Liver (tissue), 9 donors: Measurements from ENCODE around the gene GDF9. TPM values are rescaled to one million over a fixed set of nuclear protein-coding genes. Genes with fewer than 3 reads are reported as not detected.
A peak's percentile ranks its signal among the peaks of the same experiment; 100 is the strongest.

Experiments
- DNase-seq: peaks from one replicate; pipeline ENCODE4 v3.0.0-alpha.2; 2017; ENCODE audit warnings: low spot score
- H3K27ac ChIP-seq, 2 donors: one replicate each; pipeline ENCODE4 v1.7.0; 2013; ENCODE audit warnings: inconsistent platforms in 2 of 2, low read length in 2 of 2, control low read depth in 1 of 2, low read depth in 1 of 2, mild to moderate bottlenecking in 1 of 2
- H3K27me3 ChIP-seq, 4 donors: one replicate each; pipeline versions ENCODE4 v1.6.1 to v1.7.0; 2013; ENCODE audit warnings: low read length in 3 of 4, inconsistent platforms in 1 of 4, mild to moderate bottlenecking in 1 of 4, moderate library complexity in 1 of 4; ENCODE audit not compliant: control insufficient read depth in 4 of 4, insufficient read depth in 4 of 4
- H3K36me3 ChIP-seq, 4 donors: one replicate each; pipeline versions ENCODE4 v1.6.1 to v1.7.0; 2013; ENCODE audit warnings: low read length in 3 of 4, mild to moderate bottlenecking in 3 of 4, low read depth in 1 of 4, moderate library complexity in 1 of 4; ENCODE audit not compliant: control insufficient read depth in 4 of 4, insufficient read depth in 3 of 4
- H3K4me1 ChIP-seq, 4 donors: one replicate each; pipeline versions ENCODE4 v1.6.1 to v1.7.0; 2013; ENCODE audit warnings: low read length in 3 of 4, mild to moderate bottlenecking in 3 of 4, moderate library complexity in 1 of 4; ENCODE audit not compliant: control insufficient read depth in 4 of 4, insufficient read depth in 4 of 4
- H3K4me3 ChIP-seq, 3 donors: one replicate each; pipeline versions ENCODE4 v1.6.1 to v1.7.0; 2013; ENCODE audit warnings: low read length in 3 of 3, control low read depth in 1 of 3, low read depth in 1 of 3, mild to moderate bottlenecking in 1 of 3
- H3K9ac ChIP-seq, 2 donors: one replicate each; pipeline ENCODE4 v1.7.0; 2013; ENCODE audit warnings: low read length in 2 of 2, mild to moderate bottlenecking in 2 of 2, moderate library complexity in 2 of 2, control low read depth in 1 of 2, low read depth in 1 of 2
- H3K9me3 ChIP-seq, 4 donors: one replicate each; pipeline versions ENCODE4 v1.6.1 to v1.7.0; 2013; ENCODE audit warnings: low read length in 3 of 4; ENCODE audit not compliant: control insufficient read depth in 4 of 4
- CTCF ChIP-seq: fragments of 150-350 bp; IDR thresholded peaks from 2 replicates; pipeline ENCODE4 v1.5.1; 2017; ENCODE audit warnings: improper control_type of control experiment, low read depth, low read length; ENCODE audit not compliant: missing input control
- EGR1 ChIP-seq, 2 donors: IDR thresholded peaks; 2 replicates each; pipeline ENCODE4 v1.6.1; 2016 to 2018; ENCODE audit warnings: antibody characterized with exemption in 2 of 2, low read depth in 2 of 2
- FOXA1 ChIP-seq: IDR thresholded peaks from 2 replicates; pipeline ENCODE4 v1.6.1; 2016; ENCODE audit warnings: antibody characterized with exemption
- FOXA2 ChIP-seq: IDR thresholded peaks from 2 replicates; pipeline ENCODE4 v1.6.1; 2016; ENCODE audit warnings: antibody characterized with exemption
- GABPA ChIP-seq, 2 donors: IDR thresholded peaks in 1 of 2; conservative IDR thresholded peaks in 1 of 2; 2 replicates each; pipeline ENCODE4 v1.6.1; 2016; ENCODE audit warnings: antibody characterized with exemption in 2 of 2, mild to moderate bottlenecking in 1 of 2, moderate library complexity in 1 of 2
- HNF4G ChIP-seq: IDR thresholded peaks from 2 replicates; pipeline ENCODE4 v1.6.1; 2016; ENCODE audit warnings: antibody characterized with exemption
- JUND ChIP-seq, 2 donors: IDR thresholded peaks; 2 replicates each; pipeline ENCODE4 v1.6.1; 2016; ENCODE audit warnings: antibody characterized with exemption in 2 of 2
- MAX ChIP-seq: IDR thresholded peaks from 2 replicates; pipeline ENCODE4 v1.6.1; 2016; ENCODE audit warnings: antibody characterized with exemption
- RAD21 ChIP-seq, 2 donors: IDR thresholded peaks; 2 replicates each; pipeline ENCODE4 v1.6.1; 2016; ENCODE audit warnings: antibody characterized with exemption in 2 of 2, mild to moderate bottlenecking in 2 of 2
- REST ChIP-seq: IDR thresholded peaks from 2 replicates; pipeline ENCODE4 v1.6.1; 2016; ENCODE audit warnings: antibody characterized with exemption, mild to moderate bottlenecking
- RXRA ChIP-seq, 2 donors: IDR thresholded peaks; 2 replicates each; pipeline ENCODE4 v1.6.1; 2017 to 2018; ENCODE audit warnings: antibody characterized with exemption in 2 of 2, mild to moderate bottlenecking in 1 of 2
- SP1 ChIP-seq: IDR thresholded peaks from 2 replicates; pipeline ENCODE4 v1.6.1; 2018; ENCODE audit warnings: antibody characterized with exemption, mild to moderate bottlenecking
- YY1 ChIP-seq: IDR thresholded peaks from 2 replicates; pipeline ENCODE4 v1.6.1; 2016; ENCODE audit warnings: antibody characterized with exemption, mild to moderate bottlenecking
- WGBS: extraction: QIAGEN DNeasy Blood & Tissue Kit; methylation state at CpG from one replicate; pipeline ENCODE4 v1.1.7; 2013; 5-methylcytosine and 5-hydroxymethylcytosine counted together
- polyA plus RNA-seq, 2 donors: library from polyadenylated mRNA; stranded (reverse) in 1 of 2; unstranded in 1 of 2; fragments of 200-250 nt in 1 of 2; fragments of >200 nt in 1 of 2; fragmentation: Nextera tagmentation in 1 of 2; extraction: Ambion mirVana in 1 of 2; gene quantifications; one replicate each; pipeline versions ENCODE4 v1.2.1 to v1.2.3, GENCODE V29; 2013 to 2015
- total RNA-seq, 2 donors: library from RNA; depleted of rRNA; stranded (reverse); fragments of >200 nt; gene quantifications; one replicate each; pipeline ENCODE4 v1.2.3, GENCODE V29; 2014
- TF ChIP-seq, protein P1 (sequence below): IDR thresholded peaks from 2 replicates; pipeline ENCODE4 v1.6.1; 2016; ENCODE audit warnings: antibody characterized with exemption
- donor health status: healthy.
- donor health status: healthy.
- donor health status: healthy.
- donor health status: healthy.
- donor health status: healthy.

GDF9 gene
- total and polyA plus RNA-seq, 4 donors = 0.08 to 0.10 (median 0.08) TPM; not detected in 1

DNA sequence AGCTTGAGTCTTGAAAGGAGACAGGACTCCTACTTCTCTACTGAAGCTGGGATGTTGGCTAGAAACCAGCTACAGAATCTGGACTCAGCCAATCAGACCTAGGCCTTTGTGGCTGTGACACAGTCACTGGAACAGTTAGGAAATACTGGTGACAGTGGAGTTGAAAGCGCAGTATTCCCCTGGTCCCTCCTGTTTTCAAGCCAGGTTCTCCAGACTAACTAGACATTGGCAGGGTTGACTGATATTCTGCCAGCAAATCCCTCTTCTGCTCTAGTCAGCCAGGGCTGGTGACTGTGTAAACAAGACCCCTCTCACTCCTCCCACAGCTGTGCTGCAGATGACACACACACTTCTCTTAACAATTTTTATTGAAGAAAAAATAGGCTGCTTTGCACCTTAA is 44.5 kb downstream of the GDF9 start (continued):
- TF ChIP-seq REST (no peak), RXRA (IDR thresholded peaks at IDR 0.05) (peak in 1 of 2 donors; percentile 10), FOXA1 (no peak), SP1 (peak; percentile 19), RAD21 (IDR thresholded peaks at IDR 0.05) (peak; percentile 11 to 49)
- TF ChIP-seq, protein P1, sequence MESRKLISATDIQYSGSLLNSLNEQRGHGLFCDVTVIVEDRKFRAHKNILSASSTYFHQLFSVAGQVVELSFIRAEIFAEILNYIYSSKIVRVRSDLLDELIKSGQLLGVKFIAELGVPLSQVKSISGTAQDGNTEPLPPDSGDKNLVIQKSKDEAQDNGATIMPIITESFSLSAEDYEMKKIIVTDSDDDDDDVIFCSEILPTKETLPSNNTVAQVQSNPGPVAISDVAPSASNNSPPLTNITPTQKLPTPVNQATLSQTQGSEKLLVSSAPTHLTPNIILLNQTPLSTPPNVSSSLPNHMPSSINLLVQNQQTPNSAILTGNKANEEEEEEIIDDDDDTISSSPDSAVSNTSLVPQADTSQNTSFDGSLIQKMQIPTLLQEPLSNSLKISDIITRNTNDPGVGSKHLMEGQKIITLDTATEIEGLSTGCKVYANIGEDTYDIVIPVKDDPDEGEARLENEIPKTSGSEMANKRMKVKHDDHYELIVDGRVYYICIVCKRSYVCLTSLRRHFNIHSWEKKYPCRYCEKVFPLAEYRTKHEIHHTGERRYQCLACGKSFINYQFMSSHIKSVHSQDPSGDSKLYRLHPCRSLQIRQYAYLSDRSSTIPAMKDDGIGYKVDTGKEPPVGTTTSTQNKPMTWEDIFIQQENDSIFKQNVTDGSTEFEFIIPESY = no peak

- peaks cover 11 to 22% (median 15%) of the 10 kb centered on the region in 4 donors for H3K36me3 ChIP-seq
- whole genome bisulfite sequencing = 86% methylated on average over 3 of the region's 3 CpGs
- no peaks in the 10 kb centered on the region for H3K27me3 ChIP-seq
- no peak overlapping the region for H3K4me3 ChIP-seq
- H3K9ac ChIP-seq = no peak overlapping the region
- H3K9me3 ChIP-seq = no peaks in the 10 kb centered on the region
- DNase-seq = no peak
- H3K4me1 ChIP-seq = peaks cover 0 to 11% (median 7%) of the 10 kb centered on the region in 4 donors
- peak overlapping the region; percentile 3 to 32 for H3K27ac ChIP-seq
- TF ChIP-seq JUND (IDR thresholded peaks at IDR 0.05) = no peak
- TF ChIP-seq MAX = no peak
- no peak for TF ChIP-seq SP1
- TF ChIP-seq FOXA2 = no peak
- TF ChIP-seq GABPA (IDR thresholded peaks at IDR 0.05 in 1 of 2, conservative IDR thresholded peaks at IDR 0.05 in 1 of 2) = no peak
- no peak for TF ChIP-seq CTCF
- no peak for TF ChIP-seq HNF4G
- no peak for TF ChIP-seq YY1
- TF ChIP-seq EGR1 (IDR thresholded peaks at IDR 0.05; ENCODE audit: low read depth in 2 of 2) = no peak
- no peak for TF ChIP-seq RXRA (IDR thresholded peaks at IDR 0.05)
- TF ChIP-seq REST = no peak
These were observed 44.9 kb downstream of the GDF9 start for GRCh38 chr5:132821350-132821749.
